ENCODE results near the gene HPX.

DNA sequence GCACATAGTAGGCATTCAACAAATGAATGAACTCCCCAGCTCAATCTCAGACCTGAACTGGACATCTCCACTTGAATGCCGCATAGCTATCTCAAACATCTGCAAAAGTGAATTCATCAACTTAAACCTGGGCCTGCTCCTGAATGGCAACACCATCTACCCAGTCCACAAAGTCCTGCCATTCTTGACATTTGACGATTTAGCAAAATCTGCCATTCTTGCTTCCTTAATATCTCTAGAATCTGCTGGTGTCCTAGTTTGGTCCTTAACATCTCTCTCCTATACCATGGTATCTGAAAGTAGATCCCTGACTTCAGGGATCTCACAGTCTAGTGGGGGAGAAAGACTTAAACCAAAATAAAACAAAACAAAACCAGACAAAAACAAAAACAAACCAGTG, 12.4 kb upstream of the HPX start:
- TF ChIP-seq, protein P1, sequence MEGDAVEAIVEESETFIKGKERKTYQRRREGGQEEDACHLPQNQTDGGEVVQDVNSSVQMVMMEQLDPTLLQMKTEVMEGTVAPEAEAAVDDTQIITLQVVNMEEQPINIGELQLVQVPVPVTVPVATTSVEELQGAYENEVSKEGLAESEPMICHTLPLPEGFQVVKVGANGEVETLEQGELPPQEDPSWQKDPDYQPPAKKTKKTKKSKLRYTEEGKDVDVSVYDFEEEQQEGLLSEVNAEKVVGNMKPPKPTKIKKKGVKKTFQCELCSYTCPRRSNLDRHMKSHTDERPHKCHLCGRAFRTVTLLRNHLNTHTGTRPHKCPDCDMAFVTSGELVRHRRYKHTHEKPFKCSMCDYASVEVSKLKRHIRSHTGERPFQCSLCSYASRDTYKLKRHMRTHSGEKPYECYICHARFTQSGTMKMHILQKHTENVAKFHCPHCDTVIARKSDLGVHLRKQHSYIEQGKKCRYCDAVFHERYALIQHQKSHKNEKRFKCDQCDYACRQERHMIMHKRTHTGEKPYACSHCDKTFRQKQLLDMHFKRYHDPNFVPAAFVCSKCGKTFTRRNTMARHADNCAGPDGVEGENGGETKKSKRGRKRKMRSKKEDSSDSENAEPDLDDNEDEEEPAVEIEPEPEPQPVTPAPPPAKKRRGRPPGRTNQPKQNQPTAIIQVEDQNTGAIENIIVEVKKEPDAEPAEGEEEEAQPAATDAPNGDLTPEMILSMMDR (IDR thresholded peaks at IDR 0.05; ENCODE audit: borderline replicate concordance, extremely low read depth, low read length, poor library complexity, severe bottlenecking): no peak
- TF ChIP-seq EZH2 (IDR thresholded peaks at IDR 0.05; ENCODE audit: borderline replicate concordance, low read depth, low read length, severe bottlenecking): no peak

Measured in DND-41 (cell line).